GM18858 (cell line): ENCODE results near the gene PJA2.

Experiments used
- ATAC-seq: cut with Tn5 transposase; IDR thresholded peaks from one replicate; pipeline ENCODE4 v1.9.1; 2021; ENCODE audit not compliant: unreplicated experiment

PJA2 gene

DNA sequence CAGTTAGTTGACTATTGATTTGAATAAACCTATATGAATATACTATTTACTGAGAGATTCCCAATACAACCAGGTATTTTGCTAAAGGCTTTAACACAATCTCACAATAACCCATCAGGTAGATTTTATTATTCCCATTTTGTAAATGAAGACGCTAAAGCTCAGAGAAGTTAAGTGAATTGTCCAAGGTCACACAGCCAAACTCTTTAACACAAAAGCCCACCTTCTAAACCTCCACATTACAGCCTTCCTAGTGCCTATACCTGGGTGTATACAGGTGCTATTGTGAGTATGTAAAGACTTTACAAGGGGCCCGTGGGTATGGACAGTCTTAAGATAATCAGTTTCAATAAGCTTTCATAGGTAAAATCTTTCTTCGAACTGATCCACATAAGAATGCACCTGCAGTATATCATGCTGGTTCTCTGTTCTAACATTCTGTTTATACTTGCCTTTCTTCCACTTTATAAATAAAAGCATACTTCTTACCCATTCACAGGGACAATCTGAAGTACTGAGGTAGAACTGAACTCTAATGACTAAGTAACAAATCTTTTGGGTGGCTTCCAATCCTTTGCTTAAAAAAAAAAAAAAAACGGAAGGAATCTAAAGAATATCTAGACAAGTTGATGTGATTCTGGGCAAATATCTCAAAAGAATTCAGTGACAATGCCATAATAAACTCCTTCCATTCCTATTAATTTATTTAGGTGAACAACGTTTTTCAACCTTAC is 59.1 kb downstream of the PJA2 start:
- ATAC-seq: no peak

DNA sequence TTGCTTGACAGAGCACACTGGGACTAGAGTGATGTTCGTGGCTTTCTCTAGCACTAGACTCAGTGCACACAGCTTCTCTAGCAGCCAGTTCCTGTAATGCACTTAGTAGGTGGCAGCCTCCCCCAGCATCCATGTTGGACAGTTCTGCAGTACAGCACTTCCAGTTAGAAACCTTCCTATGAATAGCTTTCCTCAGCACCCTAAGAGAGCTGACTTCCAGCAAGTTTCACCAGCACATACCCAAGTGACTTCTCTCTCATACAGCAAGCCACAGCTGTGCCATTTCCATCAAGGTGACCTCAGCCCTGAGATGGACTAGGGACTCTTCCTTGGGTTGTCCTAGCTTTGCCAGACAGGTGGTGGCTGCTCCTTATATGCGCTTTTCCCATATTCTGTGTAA is 60.4 kb downstream of the PJA2 start:
- no peak for ATAC-seq

DNA sequence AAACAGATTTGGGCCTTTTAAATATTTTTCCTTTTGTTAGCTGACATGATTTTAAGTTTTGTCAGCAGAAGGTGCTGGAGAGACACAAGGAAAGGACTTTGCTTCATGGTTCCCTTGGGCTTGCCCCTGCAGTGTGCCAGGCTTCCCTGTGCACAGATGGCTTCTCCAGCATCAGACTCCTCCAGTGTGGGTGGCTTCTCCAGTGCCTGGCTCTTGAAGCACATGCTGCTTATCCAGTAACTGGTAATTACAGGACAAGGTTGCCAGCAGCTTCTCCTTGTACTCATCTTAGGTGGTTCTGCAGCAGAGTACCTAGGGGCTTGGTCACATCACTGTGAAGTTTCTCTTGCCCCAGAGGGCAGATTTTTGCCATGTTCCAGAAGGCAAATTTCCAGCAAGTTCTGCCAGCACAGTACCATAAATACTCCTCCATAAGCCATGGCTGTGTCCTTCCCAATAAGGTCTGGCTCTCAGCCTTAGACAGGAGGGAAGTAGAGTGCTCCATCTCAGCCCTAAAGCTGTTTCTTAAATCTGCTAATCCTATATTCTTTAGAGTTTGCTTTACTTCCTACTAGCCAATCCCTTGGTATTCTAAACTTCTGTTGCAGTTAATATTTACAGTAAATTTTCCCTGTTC is 62.4 kb downstream of the PJA2 start:
- no peak for ATAC-seq

DNA sequence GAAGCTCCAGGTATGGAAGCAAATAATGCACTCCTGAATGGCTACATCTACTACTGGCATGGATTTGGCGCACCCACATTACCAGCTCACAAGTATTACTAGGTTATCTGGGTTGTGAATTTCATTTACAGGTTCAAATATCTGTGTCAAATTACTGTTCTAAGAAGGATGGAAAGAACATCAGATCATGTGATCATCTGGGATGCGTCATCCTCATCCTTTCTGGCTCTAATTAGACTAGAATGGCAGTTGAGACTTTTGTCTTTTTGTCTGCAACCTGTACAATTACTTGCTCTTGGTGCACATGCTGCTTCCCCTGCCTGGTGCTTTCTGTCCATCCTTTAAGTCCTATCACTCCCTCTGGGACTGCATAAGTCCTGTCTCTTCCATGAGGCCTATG is 64.1 kb downstream of the PJA2 start:
- no peak for ATAC-seq

DNA sequence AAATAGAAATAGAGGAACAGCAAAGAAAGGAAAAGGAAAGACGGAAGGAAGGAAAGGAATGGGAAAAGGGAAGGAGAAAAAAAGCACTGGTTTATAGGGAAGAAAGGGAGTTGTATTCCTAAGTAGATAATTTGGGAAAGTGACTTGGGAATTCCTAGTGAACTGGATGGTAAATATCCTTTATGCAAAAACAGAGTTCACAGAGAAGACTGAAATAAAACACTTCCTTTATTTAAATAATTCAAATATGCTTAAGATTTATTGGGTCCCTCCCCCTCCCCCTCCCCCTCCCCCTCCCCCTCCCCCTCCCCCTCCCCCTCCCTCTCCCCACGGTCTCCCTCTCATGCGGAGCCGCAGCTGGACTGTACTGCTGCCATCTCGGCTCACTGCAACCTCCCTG is 69.4 kb downstream of the PJA2 start:
- ATAC-seq: no peak

DNA sequence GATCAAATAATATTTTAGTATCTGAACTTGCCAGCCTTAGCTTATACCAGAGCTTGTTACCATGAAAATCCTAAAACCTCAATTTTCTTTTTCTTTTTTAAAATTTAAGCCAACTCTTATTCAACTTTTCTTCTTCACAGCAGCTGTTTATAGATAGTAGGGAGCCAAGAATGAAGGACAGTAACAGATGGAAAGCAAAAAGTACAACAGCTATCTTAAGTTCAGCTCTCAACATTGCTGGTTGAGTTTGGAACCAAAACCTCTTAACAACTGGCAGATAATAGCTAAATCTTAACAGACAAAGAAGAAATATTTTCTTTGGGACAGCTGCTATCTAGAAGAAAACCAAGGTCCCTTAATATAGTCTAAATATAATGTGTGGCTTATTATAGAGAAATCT is 74.7 kb downstream of the PJA2 start:
- no peak for ATAC-seq

DNA sequence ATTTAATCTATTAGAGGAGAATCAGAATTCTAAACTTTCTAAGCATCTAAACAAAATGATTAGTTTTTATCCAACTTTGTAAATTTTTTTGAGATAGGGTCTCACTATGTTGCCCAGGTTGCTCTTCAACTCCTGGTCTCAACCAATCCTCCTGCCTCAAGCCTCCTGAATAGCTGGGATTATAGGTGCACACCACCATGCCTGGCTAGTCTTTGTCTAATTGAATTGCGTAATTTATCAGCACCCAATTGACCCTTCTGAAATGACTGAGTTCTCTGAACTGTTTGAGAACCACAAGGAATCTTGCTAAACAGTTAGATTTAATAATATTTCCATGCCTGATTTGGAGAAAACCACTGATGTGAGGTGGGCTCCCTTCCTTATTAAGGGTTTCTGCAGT is 75.7 kb downstream of the PJA2 start:
- ATAC-seq: no peak

DNA sequence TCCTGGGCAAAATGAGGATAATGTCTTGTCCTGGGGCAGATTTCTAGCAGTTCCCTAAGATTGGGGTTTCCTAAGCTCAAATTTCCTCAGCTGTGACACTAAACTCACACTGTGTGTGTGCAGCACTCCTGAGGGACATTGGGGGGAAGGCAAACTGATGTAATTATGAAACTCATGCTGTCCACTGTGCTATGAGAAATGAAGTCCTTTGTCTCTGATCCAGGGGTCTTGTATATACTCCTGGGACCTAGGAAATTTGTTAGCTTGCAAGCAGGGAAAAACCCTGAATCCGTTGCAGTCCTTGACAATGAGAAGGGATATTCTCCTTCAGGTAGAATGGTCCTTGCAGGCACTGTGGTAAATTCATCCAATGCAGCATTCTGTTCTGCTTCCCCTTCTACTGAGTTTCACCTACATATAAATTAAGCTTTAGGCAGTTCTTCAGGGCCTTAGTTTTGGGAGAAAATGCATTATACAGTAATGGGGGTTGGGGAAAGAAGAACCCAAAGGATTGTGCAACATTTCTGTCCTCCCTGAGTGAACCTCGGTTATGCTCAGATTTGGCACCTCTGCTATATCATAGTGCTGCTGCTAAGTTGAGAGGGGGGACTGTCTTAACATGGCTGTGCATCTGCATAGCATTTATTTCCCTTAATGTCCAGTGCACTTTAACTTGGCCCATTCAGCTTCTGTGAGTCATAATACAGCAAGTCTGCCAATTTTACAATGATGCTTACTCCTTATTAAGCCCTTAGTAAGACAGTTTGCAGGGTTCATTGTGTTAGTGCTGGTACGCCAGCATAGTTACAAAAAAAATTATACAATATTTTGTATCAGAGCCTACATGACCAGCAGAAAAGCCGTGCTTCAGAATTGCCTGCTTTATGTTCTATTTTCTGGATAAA is 80.2 kb downstream of the PJA2 start:
- ATAC-seq: no peak

DNA sequence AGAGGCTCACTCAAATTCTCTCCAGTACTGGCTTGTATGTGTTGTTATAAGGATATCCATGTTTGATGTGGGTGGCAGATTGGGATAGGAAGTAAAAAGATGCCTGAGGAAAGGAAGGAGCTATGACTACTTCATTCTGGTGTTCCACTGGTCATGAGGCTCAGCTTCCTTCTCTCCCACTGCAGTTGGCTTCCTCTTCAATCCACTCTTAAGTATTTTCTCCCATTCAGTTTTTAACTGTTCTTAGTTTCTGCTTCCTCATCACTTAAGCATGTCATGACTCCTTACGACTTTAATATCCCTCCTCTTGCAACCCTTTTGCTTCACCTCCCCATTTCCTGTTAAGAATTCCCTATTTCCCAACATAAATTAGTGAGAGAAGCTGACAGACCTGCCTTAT is 81.1 kb downstream of the PJA2 start:
- no peak for ATAC-seq

DNA sequence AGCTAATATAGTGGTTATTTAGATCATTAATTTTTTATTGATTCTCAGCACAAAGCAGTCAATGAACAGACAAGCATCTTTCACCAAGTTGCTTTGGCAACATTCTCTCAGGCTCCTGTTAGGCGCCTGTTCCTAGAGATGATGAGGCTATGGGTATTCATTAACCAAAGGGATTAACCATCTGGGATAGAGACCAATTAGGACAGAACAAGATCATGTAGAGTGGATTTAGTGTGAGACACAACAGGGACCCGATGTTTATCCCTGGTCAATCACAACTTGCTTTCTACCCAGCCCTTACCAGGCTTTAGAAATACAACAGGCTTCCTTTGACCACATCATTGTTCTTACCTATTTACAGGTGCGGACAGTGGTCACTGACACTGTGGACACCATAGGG is 82.2 kb downstream of the PJA2 start:
- no peak for ATAC-seq

DNA sequence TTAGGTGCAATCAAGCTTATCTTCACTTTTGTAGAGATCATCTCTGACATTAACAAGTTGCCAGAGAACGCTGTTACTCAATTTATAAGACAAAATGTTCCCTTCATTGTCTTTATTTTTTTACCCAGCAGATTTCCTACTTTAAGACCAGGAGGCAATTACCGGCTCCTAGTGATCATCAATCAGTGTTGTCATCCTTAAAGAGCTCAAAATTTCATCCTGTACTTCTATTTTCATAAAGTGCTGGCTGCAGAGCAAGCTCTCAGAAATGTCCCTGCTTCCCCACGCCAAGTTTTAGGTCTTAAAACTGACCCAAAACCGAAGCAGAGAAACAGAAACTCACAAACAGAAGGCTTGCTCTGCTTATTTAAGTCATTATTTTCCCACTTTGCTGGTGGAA is 82.9 kb downstream of the PJA2 start:
- no peak for ATAC-seq

DNA sequence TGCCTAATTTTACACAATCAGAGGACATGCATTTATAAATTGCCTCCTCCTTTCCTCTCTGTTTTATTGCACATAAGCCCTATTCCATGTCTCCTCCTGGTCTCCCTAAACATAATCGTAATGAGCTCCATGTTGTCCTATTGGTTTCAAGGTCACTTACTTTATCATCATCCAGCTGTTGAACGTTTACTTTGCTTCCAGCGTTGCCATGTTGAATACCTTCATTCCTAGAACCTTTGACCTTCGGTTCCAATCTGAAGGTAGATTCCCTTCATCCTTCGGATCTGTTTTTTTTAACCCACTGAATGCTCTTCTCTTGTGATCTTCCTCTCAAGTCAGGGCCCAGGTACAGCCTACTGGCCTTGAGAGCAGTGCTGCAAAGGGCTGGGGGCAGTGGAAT is 84.3 kb downstream of the PJA2 start:
- no peak for ATAC-seq

DNA sequence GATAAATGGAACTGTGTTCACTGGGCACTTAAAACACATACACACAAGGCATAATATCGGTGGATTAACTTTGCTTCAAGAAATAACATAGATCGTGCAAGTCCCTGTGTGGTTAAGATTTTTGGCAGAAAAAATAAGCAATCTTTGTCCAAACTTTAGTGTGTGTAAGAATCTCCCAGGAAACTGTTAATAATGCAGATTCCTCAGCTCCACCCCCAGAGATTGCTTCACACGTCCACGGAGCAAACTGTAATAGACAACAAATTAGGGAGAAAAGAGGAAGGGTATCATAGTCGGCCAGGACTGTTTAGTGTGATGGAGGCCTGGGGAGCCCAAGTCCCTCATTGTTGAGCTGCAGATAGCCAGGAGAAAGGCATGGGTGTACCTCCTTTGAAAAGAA is 84.8 kb downstream of the PJA2 start:
- no peak for ATAC-seq

DNA sequence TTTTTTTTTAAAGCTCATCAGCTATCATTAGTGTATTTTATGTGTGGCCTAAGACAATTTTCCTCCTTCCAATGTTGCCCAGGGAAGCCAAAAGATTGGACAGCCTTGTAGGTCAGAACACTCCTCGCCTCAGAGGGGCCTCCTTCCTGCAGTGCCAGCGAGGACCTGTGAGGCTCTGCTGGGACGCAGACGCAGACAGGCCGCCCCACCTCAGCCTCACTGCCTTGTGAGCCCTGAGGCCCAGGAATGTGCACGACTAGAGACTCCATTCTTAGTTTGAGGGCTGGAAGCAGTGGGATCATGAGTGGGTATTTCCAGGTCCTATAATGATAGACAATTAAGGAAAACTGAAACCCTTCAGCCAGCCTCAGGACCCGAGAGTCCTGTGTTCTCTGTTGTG is 85.4 kb downstream of the PJA2 start:
- no peak for ATAC-seq

DNA sequence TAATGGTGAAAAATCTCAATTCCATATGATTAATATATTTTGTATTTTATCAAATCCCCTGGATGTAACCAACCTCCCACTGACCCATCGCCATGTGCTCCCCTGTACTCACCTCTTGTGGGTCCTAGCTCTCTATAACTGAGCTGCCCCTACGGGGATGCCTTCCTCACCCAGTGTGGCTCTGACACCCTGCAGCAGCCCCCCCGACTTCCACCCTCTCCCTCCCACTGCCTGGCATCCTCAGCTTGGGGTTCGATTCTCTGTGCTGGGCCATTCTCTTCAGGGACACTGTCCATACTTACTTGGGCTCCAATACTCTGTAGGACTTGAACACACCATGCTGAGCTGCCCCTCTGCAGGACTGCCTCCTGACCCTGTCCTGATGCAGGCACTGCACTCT is 87.1 kb downstream of the PJA2 start:
- ATAC-seq: no peak

DNA sequence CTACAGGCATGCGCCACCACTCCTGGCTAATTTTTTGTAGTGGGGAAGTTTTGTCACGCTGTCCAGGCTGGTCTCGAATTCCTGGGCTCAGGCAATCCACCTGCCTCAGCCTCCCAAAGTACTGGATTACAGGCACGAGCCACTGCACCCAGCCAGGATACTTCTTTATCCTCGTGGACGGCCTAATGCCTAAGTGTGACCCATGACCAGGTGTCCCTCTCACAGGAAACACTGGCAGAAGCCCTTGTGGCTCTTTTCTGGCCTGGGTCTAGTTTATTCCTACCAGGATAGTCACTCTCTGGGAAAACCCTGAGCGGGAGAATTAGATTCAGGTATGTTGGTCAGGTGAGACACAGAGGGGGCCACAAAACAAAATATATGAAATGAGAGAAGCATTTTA is 90.4 kb downstream of the PJA2 start:
- no peak for ATAC-seq

DNA sequence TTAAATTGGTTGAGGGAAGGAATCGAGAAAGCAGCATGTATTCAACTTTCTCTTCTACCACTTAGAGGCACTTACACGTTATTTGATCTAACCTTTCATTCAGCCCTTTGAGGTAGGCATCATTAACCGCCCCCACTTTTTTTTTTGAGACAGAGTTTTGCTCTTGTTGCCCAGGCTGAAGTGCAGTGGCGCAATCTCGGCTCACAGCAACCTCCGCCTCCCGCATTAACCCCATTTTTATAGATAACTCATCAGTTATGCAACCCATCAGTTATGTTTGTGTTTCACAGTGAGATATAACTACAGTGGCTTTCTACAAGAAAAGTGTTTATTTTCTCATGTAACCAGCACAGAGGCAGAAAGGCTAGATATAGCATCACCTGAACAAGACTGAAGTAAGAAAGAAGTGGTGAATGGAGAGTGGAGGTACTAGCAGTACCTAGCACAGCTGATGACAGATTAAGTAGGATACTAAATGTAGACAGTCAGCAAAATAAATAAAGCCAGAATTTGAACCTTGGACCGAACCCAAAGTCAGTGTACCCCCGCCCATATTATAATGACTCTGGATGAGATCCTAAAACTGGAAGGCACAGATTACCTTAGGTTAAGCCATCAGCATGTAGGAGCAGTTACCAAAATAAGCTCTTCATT is 91.2 kb downstream of the PJA2 start:
- ATAC-seq: no peak

DNA sequence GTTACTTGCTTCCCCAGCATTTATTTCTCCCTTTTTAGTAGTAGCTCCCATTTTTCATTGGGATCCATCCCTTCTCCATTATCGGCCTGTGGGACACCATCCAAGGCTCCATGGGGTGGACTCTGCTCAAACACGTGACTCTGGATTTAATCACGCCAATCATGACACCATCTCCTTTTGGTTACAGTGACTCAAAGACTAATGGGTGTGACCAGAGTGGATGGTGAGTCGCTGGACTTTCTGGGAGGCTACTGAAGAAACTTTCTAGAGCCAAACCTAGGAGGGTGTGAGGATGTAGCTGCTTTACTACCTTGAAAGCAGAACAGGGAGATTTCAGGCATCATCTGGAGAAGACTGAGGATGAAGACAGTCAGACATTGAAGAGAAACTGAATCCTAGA is 93.1 kb downstream of the PJA2 start:
- no peak for ATAC-seq

DNA sequence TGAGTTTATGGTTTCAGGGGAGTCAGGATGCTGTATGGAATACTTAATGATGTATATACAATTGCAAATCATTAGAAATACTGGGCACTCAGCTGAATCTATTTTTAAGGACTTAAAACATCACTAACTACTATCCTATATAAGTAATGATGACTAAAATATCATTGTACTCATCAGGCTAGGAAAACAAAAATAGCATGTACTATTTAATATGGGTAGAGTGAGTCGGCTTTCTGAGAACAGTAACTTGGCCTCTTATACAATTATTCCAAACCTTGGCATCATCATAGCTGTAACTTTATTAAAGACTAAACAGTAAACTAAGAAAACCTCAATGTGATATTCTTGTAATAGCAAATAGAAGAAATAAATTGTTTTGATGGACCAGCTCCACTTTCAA is 94.5 kb downstream of the PJA2 start:
- ATAC-seq: no peak

DNA sequence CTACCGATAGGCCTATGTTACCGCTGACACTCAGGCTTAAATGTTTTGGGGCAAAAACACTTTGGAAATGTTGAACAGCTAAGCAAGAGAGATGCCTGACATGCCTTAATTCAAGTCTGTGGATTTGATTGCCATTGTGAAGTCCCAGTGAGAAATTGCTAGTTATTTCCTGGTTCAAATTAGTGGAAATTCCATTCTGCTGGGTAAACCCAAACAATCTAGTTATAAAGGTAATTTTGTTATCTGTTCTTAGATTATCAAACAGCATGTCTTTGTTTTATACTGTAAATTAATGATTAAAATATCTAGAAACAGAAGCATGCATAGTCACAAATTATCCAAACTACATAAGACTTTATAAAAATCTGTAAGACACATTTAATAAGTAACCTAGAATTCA is 96.6 kb downstream of the PJA2 start:
- ATAC-seq: no peak

DNA sequence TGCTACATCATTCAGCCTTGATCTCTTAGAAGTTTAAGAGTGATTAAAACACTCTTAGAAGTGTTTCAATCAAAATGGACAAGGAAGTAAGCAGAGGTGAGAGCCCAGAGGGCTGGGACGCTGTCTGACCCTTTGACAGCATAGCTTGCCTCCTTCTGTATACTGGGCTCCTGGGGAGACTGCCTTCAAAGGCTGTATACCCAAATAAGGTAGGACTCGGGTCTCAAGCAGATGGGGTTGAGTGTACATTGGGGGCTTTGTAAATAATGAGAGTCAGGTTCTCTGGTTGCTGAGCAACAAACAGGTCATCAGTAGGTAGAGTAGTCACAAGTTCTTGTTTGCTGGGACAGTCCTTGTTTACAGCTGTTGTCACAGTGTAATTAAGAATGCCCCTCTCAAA is 97.1 kb downstream of the PJA2 start:
- ATAC-seq: no peak

DNA sequence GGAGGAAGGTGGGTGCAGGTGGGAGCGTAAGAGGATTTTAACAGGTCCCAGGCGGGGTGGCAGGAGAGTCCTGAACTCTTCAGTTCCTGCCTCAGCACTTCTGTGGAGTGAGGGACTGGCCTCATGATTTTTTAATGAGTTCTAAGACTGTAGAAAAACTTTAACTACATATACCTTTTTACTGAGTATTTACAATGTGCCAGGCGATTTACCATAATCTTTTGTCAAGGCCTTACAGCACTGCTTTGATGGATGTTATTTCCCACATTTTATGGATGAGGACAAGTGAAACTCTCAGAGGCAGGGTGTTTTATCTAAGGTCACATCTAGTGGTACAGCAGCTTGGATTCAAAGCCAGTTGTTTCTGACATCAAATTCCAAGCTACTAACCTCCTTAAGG is 99.5 kb downstream of the PJA2 start:
- no peak for ATAC-seq
